ENCODE measurements around the gene SUSD1. TPM values are rescaled to one million over a fixed set of nuclear protein-coding genes. Genes with fewer than 3 reads are reported as not detected.
A peak's percentile ranks its signal among the peaks of the same experiment; 100 is the strongest.
"Not testable (repeated sequence)": the region's sequence is repeated elsewhere in the genome, so short reads cannot be mapped to it uniquely, and the experiment has no call there.

SUSD1 gene
- total and polyA plus RNA-seq, 4 donors: 1.2 to 19.0 (median 3.2) TPM

GRCh38 chr9:112128399-112128798 lies 46.7 kb downstream of the SUSD1 start:
- H3K27ac ChIP-seq (ENCODE audit: low read depth in 1 of 2, low read length in 2 of 2); H3K9ac ChIP-seq (ENCODE audit: low read depth in 1 of 2, low read length in 2 of 2); H3K36me3 ChIP-seq (ENCODE audit: control insufficient read depth in 4 of 4, insufficient read depth in 3 of 4, low read depth in 1 of 4, low read length in 3 of 4); H3K4me3 ChIP-seq (ENCODE audit: low read depth in 1 of 3, low read length in 3 of 3); H3K4me1 ChIP-seq (ENCODE audit: control insufficient read depth in 4 of 4, insufficient read depth in 4 of 4, low read length in 3 of 4); H3K27me3 ChIP-seq (ENCODE audit: control insufficient read depth in 4 of 4, insufficient read depth in 4 of 4, low read length in 3 of 4); DNase-seq (ENCODE audit: low spot score); H3K9me3 ChIP-seq (ENCODE audit: control insufficient read depth in 4 of 4, low read length in 3 of 4): not testable (repeated sequence)
- peak in 1 of 2 donors; percentile 18 for TF ChIP-seq HNF4A (conservative IDR thresholded peaks at IDR 0.05)
- TF ChIP-seq SP1 (IDR thresholded peaks at IDR 0.05): peak; percentile 9
- TF ChIP-seq ATF3 (IDR thresholded peaks at IDR 0.05): peak; percentile 32
- peak; percentile 62 to 64 for TF ChIP-seq RXRA (IDR thresholded peaks at IDR 0.05)
- peak in 1 of 2 donors; percentile 10 for TF ChIP-seq RAD21 (IDR thresholded peaks at IDR 0.05)
- WGBS: 39% methylated on average over 5 of the region's 5 CpGs

GRCh38 chr9:112127281-112127680 lies 47.8 kb downstream of the SUSD1 start:
- Histone ChIP-seq H3K27ac (ENCODE audit: low read depth in 1 of 2, low read length in 2 of 2) (no peak overlapping the region), H3K4me1 (ENCODE audit: control insufficient read depth in 4 of 4, insufficient read depth in 4 of 4, low read length in 3 of 4) (peaks cover 0 to 9% (median 7%) of the 10 kb centered on the region in 4 donors), H3K36me3 (ENCODE audit: control insufficient read depth in 4 of 4, insufficient read depth in 3 of 4, low read depth in 1 of 4, low read length in 3 of 4) (no peaks in the 10 kb centered on the region), H3K9me3 (ENCODE audit: control insufficient read depth in 4 of 4, low read length in 3 of 4) (no peaks in the 10 kb centered on the region), H3K9ac (ENCODE audit: low read depth in 1 of 2, low read length in 2 of 2) (no peak overlapping the region), H3K27me3 (ENCODE audit: control insufficient read depth in 4 of 4, insufficient read depth in 4 of 4, low read length in 3 of 4) (no peaks in the 10 kb centered on the region), H3K4me3 (ENCODE audit: low read depth in 1 of 3, low read length in 3 of 3) (no peak overlapping the region)
- 76% methylated on average over 3 of the region's 3 CpGs for WGBS
- no peak for DNase-seq (ENCODE audit: low spot score)
- TF ChIP-seq ZBTB33 (IDR thresholded peaks at IDR 0.05): no peak
- TF ChIP-seq HNF4A (conservative IDR thresholded peaks at IDR 0.05): peak in 1 of 2 donors; percentile 11

- no peak for DNase-seq (ENCODE audit: low spot score)
- H3K36me3 ChIP-seq (ENCODE audit: control insufficient read depth in 4 of 4, insufficient read depth in 3 of 4, low read depth in 1 of 4, low read length in 3 of 4): no peaks in the 10 kb centered on the region
- no peak for TF ChIP-seq HNF4G (IDR thresholded peaks at IDR 0.05)
- TF ChIP-seq HNF4A (conservative IDR thresholded peaks at IDR 0.05): no peak
- TF ChIP-seq EGR1 (IDR thresholded peaks at IDR 0.05; ENCODE audit: low read depth in 2 of 2): no peak
- TF ChIP-seq NR2F2 (IDR thresholded peaks at IDR 0.05): no peak
- no peak for TF ChIP-seq TAF1 (conservative IDR thresholded peaks at IDR 0.05)
- TF ChIP-seq ZBTB33 (IDR thresholded peaks at IDR 0.05): no peak
- no peak for TF ChIP-seq RXRA (IDR thresholded peaks at IDR 0.05)
- no peak for TF ChIP-seq SP1 (IDR thresholded peaks at IDR 0.05)
- TF ChIP-seq REST (IDR thresholded peaks at IDR 0.05): no peak
- TF ChIP-seq MAX (IDR thresholded peaks at IDR 0.05): no peak
- TF ChIP-seq GABPA (IDR thresholded peaks at IDR 0.05 in 1 of 2, conservative IDR thresholded peaks at IDR 0.05 in 1 of 2): no peak
These were observed 49.1 kb downstream of the SUSD1 start for GRCh38 chr9:112125951-112126388.

More at GRCh38 chr9:112125951-112126388, 49.1 kb downstream of the SUSD1 start:
- WGBS: 43% methylated on average over 1 of the region's 1 CpG
- H3K4me3 ChIP-seq (ENCODE audit: low read depth in 1 of 3, low read length in 3 of 3): no peak overlapping the region
- H3K9ac ChIP-seq (ENCODE audit: low read depth in 1 of 2, low read length in 2 of 2): no peak overlapping the region
- H3K4me1 ChIP-seq (ENCODE audit: control insufficient read depth in 4 of 4, insufficient read depth in 4 of 4, low read length in 3 of 4): peaks cover 1 to 9% (median 7%) of the 10 kb centered on the region in 4 donors
- no peaks in the 10 kb centered on the region for H3K27me3 ChIP-seq (ENCODE audit: control insufficient read depth in 4 of 4, insufficient read depth in 4 of 4, low read length in 3 of 4)
- no peaks in the 10 kb centered on the region for H3K9me3 ChIP-seq (ENCODE audit: control insufficient read depth in 4 of 4, low read length in 3 of 4)
- H3K27ac ChIP-seq (ENCODE audit: low read depth in 1 of 2, low read length in 2 of 2): no peak overlapping the region

Measured in liver (tissue), 9 donors.